Neural progenitor cell (in vitro differentiated cells): ENCODE data around the gene CDK11A.
"Not testable (repeated sequence)": the region's sequence is repeated elsewhere in the genome, so short reads cannot be mapped to it uniquely, and the experiment has no call there.

ENCODE experiments used
- CTCF ChIP-seq: fragments of 200-600 bp; sonication (generic); IDR thresholded peaks from 2 replicates; pipeline ENCODE4 v1.5.1; 2017; ENCODE audit warnings: antibody characterized with exemption, mild to moderate bottlenecking
- EZH2phosphoT487 ChIP-seq: fragments of 200-600 bp; sonication (generic); IDR thresholded peaks from 2 replicates; pipeline ENCODE4 v1.6.1; 2017; ENCODE audit warnings: antibody characterized with exemption

- not testable (repeated sequence) for TF ChIP-seq CTCF, EZH2phosphoT487
These were observed 18.5 kb downstream of the CDK11A start for GRCh38 chr1:1705623-1706022.
